ENCODE results near the gene EDA. TPM values are rescaled to one million over a fixed set of nuclear protein-coding genes. Genes with fewer than 3 reads are reported as not detected.

The EDA gene
- under 1 TPM; 0.57 to 0.92 TPM for polyA plus RNA-seq

GRCh38 chrX:69615779-69616456 is at the start of gene EDA:
EDA (plus strand) TSS chrX:69616113.
- Histone ChIP-seq H3K9me3 (ENCODE audit: control insufficient read depth in 2 of 2, insufficient read depth in 1 of 2, low read depth in 1 of 2, low read length in 1 of 2) (no peaks in the 10 kb centered on the region), H3K27me3 (ENCODE audit: control insufficient read depth in 1 of 2, insufficient read depth in 2 of 2, low read length in 2 of 2) (peaks cover 0 to 4% of the 10 kb centered on the region in 2 donors), H3K4me3 (ENCODE audit: low read depth in 1 of 2, low read length in 2 of 2) (peak within 1 kb of the TSS; percentile 41 to 58), H3K4me1 (ENCODE audit: control insufficient read depth in 2 of 2, insufficient read depth in 2 of 2, low read length in 1 of 2) (no peaks in the 10 kb centered on the region), H3K36me3 (ENCODE audit: control insufficient read depth in 2 of 2, insufficient read depth in 2 of 2, low read length in 1 of 2) (no peaks in the 10 kb centered on the region), H3K27ac (ENCODE audit: low read depth in 2 of 2, low read length in 1 of 2) (peak within 1 kb of the TSS in 1 of 2 donors; percentile 21)
- 0 to 32% methylated on average over 40 to 56 of the region's 56 CpGs for WGBS, 2 donors

DNA sequence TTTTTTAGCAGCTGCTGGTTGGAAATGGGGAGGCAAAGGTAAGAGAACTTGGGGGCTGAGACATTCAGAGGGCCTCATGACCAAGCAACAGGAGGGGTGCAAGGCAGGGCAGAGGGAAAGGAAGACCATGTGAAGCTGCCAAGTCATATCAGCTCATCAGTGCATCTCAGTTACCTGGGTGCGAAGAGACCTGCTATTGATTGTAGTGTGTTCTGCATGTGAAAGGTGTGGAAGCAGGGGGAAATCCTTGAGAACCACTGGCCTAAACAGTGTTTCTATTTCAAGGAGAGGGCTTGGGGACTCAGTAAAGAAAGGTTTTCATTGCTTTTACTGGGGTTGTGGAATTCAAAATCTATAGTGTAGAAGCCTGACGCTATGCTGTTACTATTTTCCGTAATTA is 47.1 kb upstream of the EDA start:
- 77 to 90% methylated on average over 3 of the region's 3 CpGs for WGBS, 2 donors

GRCh38 chrX:69597399-69597798 is 18.5 kb upstream of the EDA start:
- Histone ChIP-seq H3K9me3 (ENCODE audit: control insufficient read depth in 2 of 2, insufficient read depth in 1 of 2, low read depth in 1 of 2, low read length in 1 of 2) (no peaks in the 10 kb centered on the region), H3K36me3 (ENCODE audit: control insufficient read depth in 2 of 2, insufficient read depth in 2 of 2, low read length in 1 of 2) (no peaks in the 10 kb centered on the region), H3K27ac (ENCODE audit: low read depth in 2 of 2, low read length in 1 of 2) (no peak overlapping the region), H3K4me1 (ENCODE audit: control insufficient read depth in 2 of 2, insufficient read depth in 2 of 2, low read length in 1 of 2) (no peaks in the 10 kb centered on the region), H3K4me3 (ENCODE audit: low read depth in 1 of 2, low read length in 2 of 2) (no peak overlapping the region), H3K27me3 (ENCODE audit: control insufficient read depth in 1 of 2, insufficient read depth in 2 of 2, low read length in 2 of 2) (peaks cover 0 to 5% of the 10 kb centered on the region in 2 donors)
- 35 to 40% methylated on average over 1 of the region's 1 CpG for WGBS, 2 donors

More for the DNA sequence above, 47.1 kb upstream of the EDA start:
- no peaks in the 10 kb centered on the region for H3K36me3 ChIP-seq (ENCODE audit: control insufficient read depth in 2 of 2, insufficient read depth in 2 of 2, low read length in 1 of 2)
- H3K27ac ChIP-seq (ENCODE audit: low read depth in 2 of 2, low read length in 1 of 2), result no peak overlapping the region
- H3K27me3 ChIP-seq (ENCODE audit: control insufficient read depth in 1 of 2, insufficient read depth in 2 of 2, low read length in 2 of 2), result no peaks in the 10 kb centered on the region
- no peaks in the 10 kb centered on the region for H3K9me3 ChIP-seq (ENCODE audit: control insufficient read depth in 2 of 2, insufficient read depth in 1 of 2, low read depth in 1 of 2, low read length in 1 of 2)
- H3K4me1 ChIP-seq (ENCODE audit: control insufficient read depth in 2 of 2, insufficient read depth in 2 of 2, low read length in 1 of 2), result peaks cover 0 to 2% of the 10 kb centered on the region in 2 donors
- H3K4me3 ChIP-seq (ENCODE audit: low read depth in 1 of 2, low read length in 2 of 2), result no peak overlapping the region

GRCh38 chrX:69600182-69600581 is 15.7 kb upstream of the EDA start:
- H3K4me1 ChIP-seq (ENCODE audit: control insufficient read depth in 2 of 2, insufficient read depth in 2 of 2, low read length in 1 of 2), result no peaks in the 10 kb centered on the region
- no peak overlapping the region for H3K4me3 ChIP-seq (ENCODE audit: low read depth in 1 of 2, low read length in 2 of 2)
- no peaks in the 10 kb centered on the region for H3K9me3 ChIP-seq (ENCODE audit: control insufficient read depth in 2 of 2, insufficient read depth in 1 of 2, low read depth in 1 of 2, low read length in 1 of 2)
- no peaks in the 10 kb centered on the region for H3K36me3 ChIP-seq (ENCODE audit: control insufficient read depth in 2 of 2, insufficient read depth in 2 of 2, low read length in 1 of 2)
- 68 to 83% methylated on average over 3 of the region's 3 CpGs for WGBS, 2 donors
- H3K27me3 ChIP-seq (ENCODE audit: control insufficient read depth in 1 of 2, insufficient read depth in 2 of 2, low read length in 2 of 2), result peaks cover 0 to 5% of the 10 kb centered on the region in 2 donors
- no peak overlapping the region for H3K27ac ChIP-seq (ENCODE audit: low read depth in 2 of 2, low read length in 1 of 2)

- Histone ChIP-seq H3K4me1 (ENCODE audit: control insufficient read depth in 2 of 2, insufficient read depth in 2 of 2, low read length in 1 of 2) (no peaks in the 10 kb centered on the region), H3K9me3 (ENCODE audit: control insufficient read depth in 2 of 2, insufficient read depth in 1 of 2, low read depth in 1 of 2, low read length in 1 of 2) (no peaks in the 10 kb centered on the region), H3K27me3 (ENCODE audit: control insufficient read depth in 1 of 2, insufficient read depth in 2 of 2, low read length in 2 of 2) (no peaks in the 10 kb centered on the region), H3K36me3 (ENCODE audit: control insufficient read depth in 2 of 2, insufficient read depth in 2 of 2, low read length in 1 of 2) (no peaks in the 10 kb centered on the region), H3K27ac (ENCODE audit: low read depth in 2 of 2, low read length in 1 of 2) (no peak overlapping the region), H3K4me3 (ENCODE audit: low read depth in 1 of 2, low read length in 2 of 2) (no peak overlapping the region)
- WGBS, 2 donors, result 65 to 69% methylated on average over 3 of the region's 3 CpGs
These were observed 12.2 kb upstream of the EDA start for GRCh38 chrX:69603566-69604194.

- Histone ChIP-seq H3K9me3 (ENCODE audit: control insufficient read depth in 2 of 2, insufficient read depth in 1 of 2, low read depth in 1 of 2, low read length in 1 of 2) (no peaks in the 10 kb centered on the region), H3K27me3 (ENCODE audit: control insufficient read depth in 1 of 2, insufficient read depth in 2 of 2, low read length in 2 of 2) (peaks cover 0 to 9% of the 10 kb centered on the region in 2 donors), H3K4me3 (ENCODE audit: low read depth in 1 of 2, low read length in 2 of 2) (no peak overlapping the region), H3K27ac (ENCODE audit: low read depth in 2 of 2, low read length in 1 of 2) (no peak overlapping the region), H3K4me1 (ENCODE audit: control insufficient read depth in 2 of 2, insufficient read depth in 2 of 2, low read length in 1 of 2) (no peaks in the 10 kb centered on the region), H3K36me3 (ENCODE audit: control insufficient read depth in 2 of 2, insufficient read depth in 2 of 2, low read length in 1 of 2) (no peaks in the 10 kb centered on the region)
- WGBS, 2 donors, result 61 to 70% methylated on average over 4 of the region's 4 CpGs
These were observed 10.4 kb upstream of the EDA start for GRCh38 chrX:69605521-69605920.

DNA sequence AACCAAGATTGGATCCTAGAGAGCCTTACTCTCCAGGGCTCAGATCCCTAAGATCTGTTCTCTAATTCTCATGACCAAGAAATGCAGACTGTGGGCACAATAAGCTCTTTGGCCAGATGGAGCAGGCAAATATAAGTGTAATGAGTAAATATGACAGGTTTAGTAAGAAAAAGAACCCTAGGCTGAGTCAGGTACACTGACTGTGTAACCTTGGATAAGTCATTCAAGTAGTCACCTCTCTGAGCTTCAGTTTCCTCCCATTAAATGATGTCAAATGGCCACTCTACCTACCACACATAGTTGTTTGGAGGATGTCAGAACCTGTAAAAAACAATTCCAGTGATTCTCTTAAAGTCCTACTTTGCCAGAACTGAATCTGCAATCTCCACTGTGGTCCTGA is 8.3 kb upstream of the EDA start:
- Histone ChIP-seq H3K4me3 (ENCODE audit: low read depth in 1 of 2, low read length in 2 of 2) (no peak overlapping the region), H3K9me3 (ENCODE audit: control insufficient read depth in 2 of 2, insufficient read depth in 1 of 2, low read depth in 1 of 2, low read length in 1 of 2) (no peaks in the 10 kb centered on the region), H3K27ac (ENCODE audit: low read depth in 2 of 2, low read length in 1 of 2) (no peak overlapping the region), H3K4me1 (ENCODE audit: control insufficient read depth in 2 of 2, insufficient read depth in 2 of 2, low read length in 1 of 2) (no peaks in the 10 kb centered on the region), H3K36me3 (ENCODE audit: control insufficient read depth in 2 of 2, insufficient read depth in 2 of 2, low read length in 1 of 2) (no peaks in the 10 kb centered on the region), H3K27me3 (ENCODE audit: control insufficient read depth in 1 of 2, insufficient read depth in 2 of 2, low read length in 2 of 2) (peaks cover 0 to 9% of the 10 kb centered on the region in 2 donors)

DNA sequence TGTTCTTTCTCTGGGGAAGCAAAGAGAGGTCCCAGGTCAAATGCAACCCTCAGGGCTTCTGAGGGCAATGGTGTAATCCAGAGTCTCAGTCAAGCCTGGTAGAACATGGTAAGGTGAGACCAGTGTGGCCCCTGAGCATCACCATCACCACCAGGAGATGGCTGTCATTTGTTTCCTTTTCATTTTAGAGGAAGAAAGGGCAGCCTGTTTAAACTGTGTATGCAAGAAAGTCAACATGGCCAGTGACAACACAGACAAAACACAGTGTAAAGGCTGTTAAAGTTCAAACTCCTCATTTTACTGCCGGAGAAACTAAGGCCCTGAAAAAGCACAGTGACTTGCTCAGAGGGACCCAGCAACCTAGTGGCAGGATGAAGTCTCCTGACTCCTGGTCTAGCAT is 2.0 kb upstream of the EDA start:
- Histone ChIP-seq H3K4me1 (ENCODE audit: control insufficient read depth in 2 of 2, insufficient read depth in 2 of 2, low read length in 1 of 2) (no peaks in the 10 kb centered on the region), H3K27ac (ENCODE audit: low read depth in 2 of 2, low read length in 1 of 2) (no peak overlapping the region), H3K4me3 (ENCODE audit: low read depth in 1 of 2, low read length in 2 of 2) (no peak overlapping the region), H3K36me3 (ENCODE audit: control insufficient read depth in 2 of 2, insufficient read depth in 2 of 2, low read length in 1 of 2) (no peaks in the 10 kb centered on the region), H3K27me3 (ENCODE audit: control insufficient read depth in 1 of 2, insufficient read depth in 2 of 2, low read length in 2 of 2) (peaks cover 0 to 13% of the 10 kb centered on the region in 2 donors), H3K9me3 (ENCODE audit: control insufficient read depth in 2 of 2, insufficient read depth in 1 of 2, low read depth in 1 of 2, low read length in 1 of 2) (no peaks in the 10 kb centered on the region)
- WGBS, 2 donors, result 84 to 89% methylated on average over 1 of the region's 1 CpG

DNA sequence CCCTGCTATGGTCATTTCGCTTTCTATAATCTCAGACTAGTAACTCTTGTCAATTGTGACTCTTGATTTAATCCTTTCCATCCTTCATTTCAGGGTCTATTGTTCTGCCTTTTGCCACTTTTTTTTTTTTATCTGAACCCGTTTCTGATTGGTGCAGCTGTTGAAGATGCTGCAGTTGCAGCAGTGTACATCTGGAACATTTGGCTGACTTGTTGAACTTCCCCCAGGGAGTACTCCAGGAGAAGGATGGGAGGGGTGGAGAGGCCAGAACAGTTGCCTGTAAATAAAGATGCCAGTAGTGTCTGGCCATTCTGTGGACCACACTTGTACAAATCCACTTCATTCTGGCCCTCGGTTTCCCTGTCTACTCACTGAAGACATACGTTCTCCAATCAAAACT is 1.0 kb upstream of the EDA start:
- no peaks in the 10 kb centered on the region for H3K4me1 ChIP-seq (ENCODE audit: control insufficient read depth in 2 of 2, insufficient read depth in 2 of 2, low read length in 1 of 2)
- no peaks in the 10 kb centered on the region for H3K36me3 ChIP-seq (ENCODE audit: control insufficient read depth in 2 of 2, insufficient read depth in 2 of 2, low read length in 1 of 2)
- H3K27ac ChIP-seq (ENCODE audit: low read depth in 2 of 2, low read length in 1 of 2), result no peak overlapping the region
- peaks cover 0 to 10% of the 10 kb centered on the region in 2 donors for H3K27me3 ChIP-seq (ENCODE audit: control insufficient read depth in 1 of 2, insufficient read depth in 2 of 2, low read length in 2 of 2)
- no peak overlapping the region for H3K4me3 ChIP-seq (ENCODE audit: low read depth in 1 of 2, low read length in 2 of 2)
- WGBS, 2 donors, result 46 to 52% methylated on average over 4 of the region's 4 CpGs
- H3K9me3 ChIP-seq (ENCODE audit: control insufficient read depth in 2 of 2, insufficient read depth in 1 of 2, low read depth in 1 of 2, low read length in 1 of 2), result no peaks in the 10 kb centered on the region

DNA sequence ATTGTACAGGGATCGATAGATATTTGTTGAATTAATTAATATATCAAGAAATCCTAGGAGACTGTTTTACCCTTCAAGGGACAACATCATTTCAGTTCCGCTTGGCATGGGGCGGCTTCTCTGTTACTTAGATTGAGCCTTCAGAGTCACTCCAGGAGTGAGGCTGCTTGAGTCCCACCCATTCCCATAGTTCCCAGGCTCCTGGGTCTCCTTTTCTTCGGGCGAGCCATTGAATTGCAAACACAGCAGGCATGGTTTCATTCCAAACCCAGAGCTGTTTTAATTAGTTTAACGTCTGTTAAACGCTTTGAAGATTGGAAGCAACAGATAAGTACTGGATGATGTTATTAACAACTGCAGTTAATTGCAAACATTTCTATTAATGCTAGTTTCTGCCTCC is 571 bp upstream of the EDA start:
- Histone ChIP-seq H3K4me1 (ENCODE audit: control insufficient read depth in 2 of 2, insufficient read depth in 2 of 2, low read length in 1 of 2) (no peaks in the 10 kb centered on the region), H3K36me3 (ENCODE audit: control insufficient read depth in 2 of 2, insufficient read depth in 2 of 2, low read length in 1 of 2) (no peaks in the 10 kb centered on the region), H3K9me3 (ENCODE audit: control insufficient read depth in 2 of 2, insufficient read depth in 1 of 2, low read depth in 1 of 2, low read length in 1 of 2) (no peaks in the 10 kb centered on the region), H3K27ac (ENCODE audit: low read depth in 2 of 2, low read length in 1 of 2) (no peak overlapping the region), H3K4me3 (ENCODE audit: low read depth in 1 of 2, low read length in 2 of 2) (no peak overlapping the region), H3K27me3 (ENCODE audit: control insufficient read depth in 1 of 2, insufficient read depth in 2 of 2, low read length in 2 of 2) (peaks cover 0 to 5% of the 10 kb centered on the region in 2 donors)
- 17 to 41% methylated on average over 7 of the region's 7 CpGs for WGBS, 2 donors

All from esophagus (tissue), 2 donors.